AG09319 (cell line): ENCODE measurements around the gene CDKAL1.

Experiments
- DNase-seq: peaks from one replicate; pipeline ENCODE4 v3.0.0-alpha.2; 2010; ENCODE audit warnings: low read depth; ENCODE audit errors: extremely low read depth
- TF ChIP-seq, protein P1 (sequence below): IDR thresholded peaks from 2 replicates; pipeline ENCODE4 v1.5.1; 2011; ENCODE audit warnings: low read depth, mild to moderate bottlenecking, inconsistent platforms, low read length, moderate library complexity

Gene CDKAL1

DNA sequence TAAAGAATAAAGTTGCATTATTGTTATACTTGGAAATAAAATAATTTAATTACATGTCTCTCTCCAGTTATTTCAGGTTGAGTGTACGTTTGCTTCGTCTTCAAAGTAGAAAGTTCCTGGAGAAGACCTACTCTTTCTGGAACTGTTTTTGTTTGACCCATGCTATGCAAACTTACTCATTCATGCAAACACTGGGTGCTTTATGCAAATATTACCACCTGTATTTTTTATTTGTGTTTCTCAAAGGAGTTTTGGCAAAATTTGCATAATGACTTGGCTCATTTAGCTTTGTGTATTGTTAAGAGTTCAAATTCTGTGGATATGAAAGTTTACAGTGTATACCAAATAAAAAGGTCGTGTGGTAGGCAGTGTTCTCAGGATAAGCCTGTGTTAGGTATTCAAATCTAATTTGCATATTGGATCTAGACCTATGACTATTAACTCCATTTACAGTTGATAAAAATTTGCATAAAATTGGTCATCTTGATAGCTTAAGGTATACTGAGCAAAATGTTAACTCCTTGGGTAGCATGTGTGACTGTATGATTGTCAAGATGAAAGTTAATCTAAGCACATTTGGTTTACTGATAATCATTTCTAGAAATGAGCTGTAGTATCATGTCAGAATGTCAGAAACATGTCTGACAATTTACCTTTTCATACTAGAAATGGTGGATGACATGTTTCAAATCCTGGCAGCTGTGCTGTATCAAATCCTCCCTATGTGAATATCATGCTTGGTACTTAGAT lies 65.2 kb downstream of the CDKAL1 start:
- DNase-seq = no peak
- TF ChIP-seq, protein P1, sequence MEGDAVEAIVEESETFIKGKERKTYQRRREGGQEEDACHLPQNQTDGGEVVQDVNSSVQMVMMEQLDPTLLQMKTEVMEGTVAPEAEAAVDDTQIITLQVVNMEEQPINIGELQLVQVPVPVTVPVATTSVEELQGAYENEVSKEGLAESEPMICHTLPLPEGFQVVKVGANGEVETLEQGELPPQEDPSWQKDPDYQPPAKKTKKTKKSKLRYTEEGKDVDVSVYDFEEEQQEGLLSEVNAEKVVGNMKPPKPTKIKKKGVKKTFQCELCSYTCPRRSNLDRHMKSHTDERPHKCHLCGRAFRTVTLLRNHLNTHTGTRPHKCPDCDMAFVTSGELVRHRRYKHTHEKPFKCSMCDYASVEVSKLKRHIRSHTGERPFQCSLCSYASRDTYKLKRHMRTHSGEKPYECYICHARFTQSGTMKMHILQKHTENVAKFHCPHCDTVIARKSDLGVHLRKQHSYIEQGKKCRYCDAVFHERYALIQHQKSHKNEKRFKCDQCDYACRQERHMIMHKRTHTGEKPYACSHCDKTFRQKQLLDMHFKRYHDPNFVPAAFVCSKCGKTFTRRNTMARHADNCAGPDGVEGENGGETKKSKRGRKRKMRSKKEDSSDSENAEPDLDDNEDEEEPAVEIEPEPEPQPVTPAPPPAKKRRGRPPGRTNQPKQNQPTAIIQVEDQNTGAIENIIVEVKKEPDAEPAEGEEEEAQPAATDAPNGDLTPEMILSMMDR = no peak

DNA sequence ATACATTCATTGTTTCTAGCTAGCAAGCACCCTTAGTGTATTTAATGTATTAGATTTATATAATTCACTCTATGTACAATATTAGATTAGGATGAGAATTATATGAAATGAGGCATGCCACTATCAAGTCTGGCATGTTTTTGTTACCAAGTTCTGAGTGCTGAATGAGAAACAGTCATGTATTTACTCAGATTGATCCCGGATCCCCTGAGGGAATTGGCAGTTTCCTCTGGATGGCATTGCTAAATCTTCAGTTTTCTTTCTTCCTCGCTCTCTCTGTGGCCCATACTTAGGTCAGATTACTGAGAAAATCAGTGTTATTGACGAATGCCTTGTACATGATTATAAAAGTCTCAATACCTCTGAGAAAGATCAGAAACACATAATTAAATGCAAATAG lies 66.6 kb downstream of the CDKAL1 start:
- no peak for DNase-seq
- TF ChIP-seq, protein P1 = no peak

DNA sequence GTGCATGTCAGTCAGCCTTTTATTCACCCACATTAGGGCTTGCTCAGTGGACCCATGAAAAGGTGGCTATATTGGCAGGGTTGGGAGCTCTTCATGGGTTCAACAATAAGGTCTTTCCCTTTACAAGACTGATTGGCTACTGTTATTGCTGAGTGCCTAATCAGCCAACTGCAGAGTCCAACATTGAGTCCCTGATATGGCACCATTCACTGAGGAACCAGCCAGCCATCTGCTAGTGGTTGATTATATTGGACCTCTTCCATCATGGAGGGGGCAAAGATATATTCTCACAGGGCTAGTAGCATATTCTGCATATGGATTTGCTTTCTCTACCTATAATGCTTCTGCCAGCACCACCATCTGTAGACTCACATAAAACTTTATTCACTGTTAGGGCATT lies 69.9 kb downstream of the CDKAL1 start:
- TF ChIP-seq, protein P1 = no peak
- DNase-seq = no peak

DNA sequence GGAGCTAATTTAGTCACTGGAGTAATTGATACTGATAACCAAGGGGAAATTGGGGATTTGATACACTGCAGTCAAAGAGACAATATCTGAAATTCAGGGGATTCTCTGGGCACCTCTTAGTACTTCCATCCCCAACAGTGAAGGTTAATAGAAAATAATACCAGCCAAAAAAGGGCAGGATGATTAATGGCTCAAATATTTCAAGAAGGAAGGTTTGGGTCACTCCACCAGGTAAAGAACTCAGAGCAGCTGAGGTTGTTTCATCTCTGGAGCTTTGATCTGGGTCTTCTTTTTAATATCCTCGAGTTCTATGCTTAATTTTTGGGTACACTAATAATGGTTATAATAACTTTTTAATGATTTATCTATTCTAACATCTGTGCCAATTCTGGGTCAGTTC lies 70.8 kb downstream of the CDKAL1 start:
- TF ChIP-seq, protein P1 = no peak

DNA sequence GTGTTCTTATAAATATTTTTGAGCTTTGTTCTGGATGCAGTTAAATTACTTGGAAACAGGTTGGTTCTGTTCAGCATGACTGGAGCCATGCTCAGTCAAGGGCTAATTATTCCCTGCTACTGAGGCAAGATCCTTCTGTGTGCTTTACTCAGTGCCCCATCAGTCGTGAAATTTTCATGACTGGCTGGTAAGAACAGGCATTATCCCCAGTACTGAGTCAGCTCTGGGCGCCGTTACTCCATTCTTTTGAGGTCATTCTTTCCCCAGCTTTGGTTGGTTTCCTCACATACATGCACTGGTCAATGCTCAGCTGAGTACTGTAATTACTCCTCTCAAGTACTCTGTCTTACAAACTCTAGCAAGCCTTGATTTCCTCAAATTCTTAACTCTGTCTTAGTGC lies 71.3 kb downstream of the CDKAL1 start:
- TF ChIP-seq, protein P1 = no peak
- peak; percentile 30 for DNase-seq

More for the DNA sequence above, 70.8 kb downstream of the CDKAL1 start:
- DNase-seq = no peak

DNA sequence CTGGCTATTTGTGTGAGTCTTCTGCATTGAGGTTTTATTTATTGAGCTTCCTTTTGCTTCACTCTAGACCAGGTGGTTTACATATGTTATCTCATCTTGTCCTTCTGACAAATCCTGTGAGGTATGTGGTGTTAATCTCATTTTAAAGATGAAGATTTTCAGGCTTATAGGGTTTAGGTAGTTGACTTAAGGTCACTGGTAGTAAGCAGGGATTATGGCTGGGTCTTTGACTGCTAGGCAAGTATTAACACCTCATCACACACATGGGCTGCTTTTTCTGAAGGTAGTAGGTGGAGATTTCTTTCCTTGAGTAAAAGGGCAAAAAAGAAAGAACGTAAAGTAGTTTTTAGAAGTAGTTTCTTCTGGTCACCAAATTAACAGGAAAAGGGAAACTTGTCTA lies 72.6 kb downstream of the CDKAL1 start:
- TF ChIP-seq, protein P1 = no peak
- no peak for DNase-seq

DNA sequence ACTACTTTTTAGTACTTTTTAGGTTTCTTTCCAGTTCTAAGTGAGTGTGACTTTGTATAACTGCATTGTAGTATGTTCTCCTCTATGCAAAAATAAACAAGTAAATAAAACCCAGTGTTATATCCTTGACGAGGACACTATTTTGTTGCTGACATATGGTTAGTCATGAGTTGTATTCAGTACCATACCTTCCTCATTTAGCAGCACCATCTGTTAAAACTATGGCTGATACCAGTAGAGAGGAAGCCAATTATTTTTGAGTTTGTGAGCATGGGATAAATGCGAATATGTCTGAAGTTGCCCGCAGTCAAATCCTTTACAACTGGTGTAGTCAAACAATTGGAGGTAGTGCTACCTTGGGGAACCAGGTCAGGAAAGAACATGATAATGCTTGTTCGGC lies 74.1 kb downstream of the CDKAL1 start:
- TF ChIP-seq, protein P1 = no peak
- DNase-seq = no peak
